ENCODE data around the gene HNF4A.

HNF4A gene

GRCh38 chr20:44478206-44478605, 122.7 kb downstream of the HNF4A start:
- DNase-seq = no peak

GRCh38 chr20:44479643-44480042, 124.1 kb downstream of the HNF4A start:
- DNase-seq = no peak

- no peak for DNase-seq
These were observed 124.6 kb downstream of the HNF4A start for GRCh38 chr20:44480097-44480496.

GRCh38 chr20:44481719-44482416, 126.4 kb downstream of the HNF4A start:
- DNase-seq = no peak

GRCh38 chr20:44483112-44483511, 127.6 kb downstream of the HNF4A start:
- DNase-seq = no peak
